GM12878 (cell line): Measurements from ENCODE around the gene FAM229A. TPM values are rescaled to one million over a fixed set of nuclear protein-coding genes. Genes with fewer than 3 reads are reported as not detected.

ENCODE experiments used
- ATAC-seq: fragments of 200-7000 bp; cut with Tn5 transposase; 3 replicates; pipeline ENCODE4 v1.9.1; 2020; ENCODE audit warnings: mild to moderate bottlenecking, moderate library complexity
- BruUV-seq: library from RNA; stranded (reverse); fragments of 400-500 nt; replicated peaks from 2 replicates; lab custom pipeline; 2021; lab: Mats Ljungman, UMichigan
- CTCF ChIA-PET: fragments of 300-600 bp; sonication (Branson Sonifier 250); formaldehyde crosslinking; extraction: SDS; loops from one replicate; lab custom pipeline; 2021; ENCODE audit warnings: inconsistent platforms; lab: Yijun Ruan, JAX
- POLR2A ChIA-PET: fragments of 350-600 bp; formaldehyde crosslinking; extraction: SDS; loops from one replicate; lab custom pipeline; 2021; ENCODE audit warnings: inconsistent platforms; lab: Charles Lee
- RAD21 ChIA-PET: fragments of 300-600 bp; sonication (Branson Sonifier 250); formaldehyde crosslinking; loops from one replicate; lab custom pipeline; 2023; ENCODE audit warnings: antibody characterized with exemption; ENCODE audit not compliant: unreplicated experiment; lab: Charles Lee
- SMC1A ChIA-PET: fragments of 300-600 bp; sonication (Branson Sonifier 250); formaldehyde crosslinking; loops from one replicate; lab custom pipeline; 2023; ENCODE audit not compliant: unreplicated experiment, uncharacterized antibody; lab: Charles Lee
- DNase-seq: peaks from one replicate; pipeline ENCODE4 v3.0.0-alpha.2; 2011; ENCODE audit warnings: low read depth, low spot score
- FAIRE-seq: peaks from 3 replicates; lab custom pipeline; 2011; peaks lifted over from hg19 to GRCh38; lab: Jason Lieb, UNC
- H2AFZ ChIP-seq: 2 replicates; pipeline ENCODE4 v1.6.0; 2011; ENCODE audit warnings: low read depth, low read length, control low read depth; ENCODE audit not compliant: control insufficient read depth
- H3K27ac ChIP-seq: 2 replicates; pipeline ENCODE4 v1.5.1; 2011; ENCODE audit warnings: control low read depth; ENCODE audit not compliant: control insufficient read depth, insufficient read depth
- H3K27me3 ChIP-seq, 2 experiments: replicated peaks in 1 of 2; 2 replicates each; pipeline versions ENCODE4 v1.6.0 to v1.6.1; 2011; ENCODE audit warnings: low read length in 1 of 2; ENCODE audit not compliant: control insufficient read depth in 2 of 2, insufficient read depth in 2 of 2
- H3K36me3 ChIP-seq, 2 experiments: 2 replicates each; pipeline ENCODE4 v1.5.1; 2011; ENCODE audit warnings: low read length in 1 of 2; ENCODE audit not compliant: control insufficient read depth in 2 of 2, insufficient read depth in 2 of 2
- H3K4me1 ChIP-seq: 2 replicates; pipeline ENCODE4 v1.6.1; 2011; ENCODE audit warnings: mild to moderate bottlenecking, low read length, moderate library complexity, mixed read lengths; ENCODE audit not compliant: control insufficient read depth, insufficient read depth
- H3K4me2 ChIP-seq: 2 replicates; pipeline ENCODE4 v1.6.0; 2011; ENCODE audit warnings: control low read depth; ENCODE audit not compliant: control insufficient read depth, insufficient read depth
- H3K4me3 ChIP-seq: fragments of 200-600 bp; sonication (generic); 2 replicates; pipeline ENCODE4 v1.5.1; 2016
- H3K79me2 ChIP-seq: 2 replicates; pipeline ENCODE4 v1.6.0; 2011; ENCODE audit warnings: low read length; ENCODE audit not compliant: control insufficient read depth, insufficient read depth
- H3K9ac ChIP-seq: 2 replicates; pipeline ENCODE4 v1.8.0; 2011; ENCODE audit warnings: low read length, control low read depth, mixed read lengths; ENCODE audit not compliant: control insufficient read depth, insufficient read depth
- H3K9me3 ChIP-seq: replicated peaks from 3 replicates; pipeline ENCODE4 v1.5.1; 2011; ENCODE audit warnings: mild to moderate bottlenecking, low read length; ENCODE audit not compliant: control insufficient read depth, insufficient read depth
- H4K20me1 ChIP-seq: 2 replicates; pipeline ENCODE4 v1.6.0; 2011; ENCODE audit not compliant: control insufficient read depth, insufficient read depth
- ATF7 ChIP-seq: fragments of 450-650 bp; IDR thresholded peaks from 2 replicates; pipeline ENCODE4 v1.6.1; 2016; ENCODE audit warnings: low read depth, mild to moderate bottlenecking
- IKZF1 ChIP-seq: fragments of 450-650 bp; conservative IDR thresholded peaks from 2 replicates; pipeline ENCODE4 v1.6.1; 2017; ENCODE audit warnings: antibody characterized with exemption, mild to moderate bottlenecking
- NFYB ChIP-seq: IDR thresholded peaks from 2 replicates; pipeline ENCODE4 v1.6.1; 2011; ENCODE audit warnings: low read depth, mild to moderate bottlenecking, low read length, improper control_type of control experiment, moderate library complexity; ENCODE audit not compliant: insufficient read depth
- RBBP5 ChIP-seq: fragments of 200-600 bp; sonication (generic); conservative IDR thresholded peaks from 2 replicates; pipeline ENCODE4 v1.6.1; 2016
- SMAD1 ChIP-seq: fragments of 450-650 bp; IDR thresholded peaks from 2 replicates; pipeline ENCODE4 v1.6.1; 2018; ENCODE audit warnings: mild to moderate bottlenecking, low read depth; ENCODE audit not compliant: partially characterized antibody
- SREBF2 ChIP-seq: IDR thresholded peaks from 2 replicates; pipeline ENCODE4 v1.6.1; 2012; ENCODE audit warnings: mild to moderate bottlenecking, low read length
- ZNF24 ChIP-seq: fragments of 450-650 bp; IDR thresholded peaks from 2 replicates; pipeline ENCODE4 v1.6.1; 2017; ENCODE audit warnings: antibody characterized with exemption, mild to moderate bottlenecking
- whole genome bisulfite sequencing: methylation state at CpG from one replicate; pipeline ENCODE4 v1.1.6; 2016; ENCODE audit warnings: low lambda C conversion rate; ENCODE audit not compliant: insufficient replicate concordance, insufficient coverage; ENCODE audit errors: missing lambda C conversion rate; 5-methylcytosine and 5-hydroxymethylcytosine counted together
- in situ Hi-C: fragments of 300-500 bp; cut with MboI; formaldehyde crosslinking; loops from 9 replicates; pipeline ENCODE4 v1.14.3; 2018; ENCODE audit warnings: mixed read lengths
- intact Hi-C: fragments of 100-400 bp; cut with micrococcal nuclease; formaldehyde crosslinking; loops from one replicate; pipeline ENCODE4 v1.14.2; 2022; ENCODE audit not compliant: unreplicated experiment
- polyA plus RNA-seq, 11 experiments: library from polyadenylated mRNA; depleted of rRNA in 4 of 11; unstranded in 6 of 11; stranded (reverse) in 5 of 11; fragments of >200 nt; fragmentation: Nextera tagmentation in 4 of 11; fragmentation: Illumina TruSeq in 1 of 11; extraction: Ambion mirVana in 4 of 11; extraction: Trizol in 1 of 11; gene quantifications; 1 replicate in 1 of 11; 2 replicates in 10 of 11; pipeline versions ENCODE4 v1.2.1 to v1.2.3, GENCODE V29; 2011 to 2016; ENCODE audit warnings: inconsistent platforms in 2 of 11, missing spikeins in 2 of 11, low read depth in 1 of 11
- total RNA-seq, 4 experiments: library from RNA; depleted of rRNA in 3 of 4; stranded (reverse); fragments of >200 nt in 3 of 4; fragmentation: Illumina TruSeq in 1 of 4; extraction: Trizol in 1 of 4; gene quantifications; 2 replicates each; pipeline versions ENCODE4 v1.2.1 to v1.2.3, GENCODE V29; 2013 to 2021
- TF ChIP-seq, protein P1 (sequence below): fragments of 450-650 bp; IDR thresholded peaks from 2 replicates; pipeline ENCODE4 v1.6.1; 2017; ENCODE audit warnings: antibody characterized with exemption, mild to moderate bottlenecking, moderate library complexity
- TF ChIP-seq, protein P2 (sequence below): IDR thresholded peaks from 2 replicates; pipeline ENCODE4 v1.6.1; 2011; ENCODE audit warnings: borderline replicate concordance, low read depth, mild to moderate bottlenecking, moderate library complexity, mixed read lengths, low read length; ENCODE audit not compliant: insufficient read depth; ENCODE audit errors: extremely low read length
- TF ChIP-seq, protein P3 (sequence below): fragments of 450-650 bp; IDR thresholded peaks from 2 replicates; pipeline ENCODE4 v1.6.1; 2016; ENCODE audit warnings: mild to moderate bottlenecking, moderate library complexity, borderline replicate concordance
- TF ChIP-seq, protein P4 (sequence below): fragments of 450-650 bp; IDR thresholded peaks from 2 replicates; pipeline ENCODE4 v1.6.1; 2014; ENCODE audit warnings: mild to moderate bottlenecking
- TF ChIP-seq, protein P5 (sequence below): IDR thresholded peaks from 2 replicates; pipeline ENCODE4 v1.6.1; 2012; ENCODE audit warnings: low read length, inconsistent platforms

The FAM229A gene
- total and polyA plus RNA-seq, 10 of the 15 experiments (the other 5 are each of a cell fraction or from before 2014, with no cell fraction given), result 0.02 to 5.3 (median 1.4) TPM; not detected in 1

DNA sequence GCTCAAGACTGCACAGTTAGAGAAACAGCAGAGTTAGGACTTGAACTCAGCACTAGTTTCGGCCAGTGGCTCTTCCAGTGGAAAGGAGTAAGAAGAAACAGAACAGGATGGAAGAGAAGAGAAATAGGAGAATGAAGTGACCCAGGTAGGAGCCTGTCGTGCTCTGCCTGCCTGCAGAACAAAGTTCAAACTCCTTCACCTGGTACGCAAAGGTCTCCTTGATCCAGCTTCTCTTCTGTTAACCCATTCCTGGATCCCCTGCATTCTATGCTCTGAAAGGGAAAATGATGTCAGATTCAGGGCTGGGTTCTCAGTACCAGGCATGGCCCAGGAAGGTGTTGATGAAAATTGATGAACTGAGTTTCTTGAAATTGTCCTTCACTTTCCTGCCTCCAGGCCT is 3.9 kb downstream of the FAM229A start (continued):
- TF ChIP-seq, protein P1, sequence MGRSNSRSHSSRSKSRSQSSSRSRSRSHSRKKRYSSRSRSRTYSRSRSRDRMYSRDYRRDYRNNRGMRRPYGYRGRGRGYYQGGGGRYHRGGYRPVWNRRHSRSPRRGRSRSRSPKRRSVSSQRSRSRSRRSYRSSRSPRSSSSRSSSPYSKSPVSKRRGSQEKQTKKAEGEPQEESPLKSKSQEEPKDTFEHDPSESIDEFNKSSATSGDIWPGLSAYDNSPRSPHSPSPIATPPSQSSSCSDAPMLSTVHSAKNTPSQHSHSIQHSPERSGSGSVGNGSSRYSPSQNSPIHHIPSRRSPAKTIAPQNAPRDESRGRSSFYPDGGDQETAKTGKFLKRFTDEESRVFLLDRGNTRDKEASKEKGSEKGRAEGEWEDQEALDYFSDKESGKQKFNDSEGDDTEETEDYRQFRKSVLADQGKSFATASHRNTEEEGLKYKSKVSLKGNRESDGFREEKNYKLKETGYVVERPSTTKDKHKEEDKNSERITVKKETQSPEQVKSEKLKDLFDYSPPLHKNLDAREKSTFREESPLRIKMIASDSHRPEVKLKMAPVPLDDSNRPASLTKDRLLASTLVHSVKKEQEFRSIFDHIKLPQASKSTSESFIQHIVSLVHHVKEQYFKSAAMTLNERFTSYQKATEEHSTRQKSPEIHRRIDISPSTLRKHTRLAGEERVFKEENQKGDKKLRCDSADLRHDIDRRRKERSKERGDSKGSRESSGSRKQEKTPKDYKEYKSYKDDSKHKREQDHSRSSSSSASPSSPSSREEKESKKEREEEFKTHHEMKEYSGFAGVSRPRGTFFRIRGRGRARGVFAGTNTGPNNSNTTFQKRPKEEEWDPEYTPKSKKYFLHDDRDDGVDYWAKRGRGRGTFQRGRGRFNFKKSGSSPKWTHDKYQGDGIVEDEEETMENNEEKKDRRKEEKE, result no peak
- TF ChIP-seq ATF7, result no peak
- TF ChIP-seq, protein P2, sequence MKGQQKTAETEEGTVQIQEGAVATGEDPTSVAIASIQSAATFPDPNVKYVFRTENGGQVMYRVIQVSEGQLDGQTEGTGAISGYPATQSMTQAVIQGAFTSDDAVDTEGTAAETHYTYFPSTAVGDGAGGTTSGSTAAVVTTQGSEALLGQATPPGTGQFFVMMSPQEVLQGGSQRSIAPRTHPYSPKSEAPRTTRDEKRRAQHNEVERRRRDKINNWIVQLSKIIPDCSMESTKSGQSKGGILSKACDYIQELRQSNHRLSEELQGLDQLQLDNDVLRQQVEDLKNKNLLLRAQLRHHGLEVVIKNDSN, result no peak
- TF ChIP-seq, all 136 proteins: peak for 0

DNA sequence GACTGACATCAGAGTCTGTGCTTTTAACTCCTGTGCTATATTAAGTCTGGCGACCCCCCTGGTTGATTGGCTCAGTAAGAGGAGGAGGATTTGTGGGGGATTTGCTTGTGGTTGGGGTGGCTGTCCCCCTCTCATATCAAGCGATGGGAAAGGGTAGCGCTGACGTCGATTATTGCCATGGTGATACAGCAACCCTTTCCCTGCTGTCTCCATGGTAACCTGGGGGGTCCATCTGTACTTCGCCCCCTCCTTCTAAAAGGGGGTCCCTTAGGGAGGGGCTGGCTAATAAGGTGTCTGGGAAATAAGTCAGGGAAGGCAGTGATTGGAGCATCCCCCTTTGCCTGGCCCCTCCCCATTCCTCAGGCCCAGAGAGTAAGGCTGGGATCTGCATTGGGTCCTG is 4.7 kb downstream of the FAM229A start:
- no peak overlapping the region for H3K27ac ChIP-seq
- H3K79me2 ChIP-seq, result no peaks in the 10 kb centered on the region
- no peak overlapping the region for H3K4me3 ChIP-seq
- no peaks in the 10 kb centered on the region for H3K36me3 ChIP-seq
- WGBS, result 67% methylated on average over 6 of the region's 6 CpGs
- H4K20me1 ChIP-seq, result no peaks in the 10 kb centered on the region
- no peak for FAIRE-seq
- BruUV-seq, result no TSS peak
- DNase-seq, result no peak
- intact Hi-C loops, result no loop called here
- H3K4me2 ChIP-seq, result no peak overlapping the region
- ChIA-PET RAD21 (no interaction called here), POLR2A (no interaction called here), CTCF (no interaction called here), SMC1A (no interaction called here)
- H2AFZ ChIP-seq, result no peak overlapping the region
- no peak overlapping the region for H3K9ac ChIP-seq
- H3K4me1 ChIP-seq, result peaks cover 9% of the 10 kb centered on the region
- ATAC-seq, result no peak
- H3K27me3 ChIP-seq, result no peaks in the 10 kb centered on the region
- in situ Hi-C loops, result no loop called here
- no peaks in the 10 kb centered on the region for H3K9me3 ChIP-seq
- no peak for TF ChIP-seq SMAD1
- TF ChIP-seq RBBP5, result no peak
- no peak for TF ChIP-seq ZNF24
- no peak for TF ChIP-seq IKZF1
- TF ChIP-seq NFYB, result no peak
- TF ChIP-seq, protein P3, sequence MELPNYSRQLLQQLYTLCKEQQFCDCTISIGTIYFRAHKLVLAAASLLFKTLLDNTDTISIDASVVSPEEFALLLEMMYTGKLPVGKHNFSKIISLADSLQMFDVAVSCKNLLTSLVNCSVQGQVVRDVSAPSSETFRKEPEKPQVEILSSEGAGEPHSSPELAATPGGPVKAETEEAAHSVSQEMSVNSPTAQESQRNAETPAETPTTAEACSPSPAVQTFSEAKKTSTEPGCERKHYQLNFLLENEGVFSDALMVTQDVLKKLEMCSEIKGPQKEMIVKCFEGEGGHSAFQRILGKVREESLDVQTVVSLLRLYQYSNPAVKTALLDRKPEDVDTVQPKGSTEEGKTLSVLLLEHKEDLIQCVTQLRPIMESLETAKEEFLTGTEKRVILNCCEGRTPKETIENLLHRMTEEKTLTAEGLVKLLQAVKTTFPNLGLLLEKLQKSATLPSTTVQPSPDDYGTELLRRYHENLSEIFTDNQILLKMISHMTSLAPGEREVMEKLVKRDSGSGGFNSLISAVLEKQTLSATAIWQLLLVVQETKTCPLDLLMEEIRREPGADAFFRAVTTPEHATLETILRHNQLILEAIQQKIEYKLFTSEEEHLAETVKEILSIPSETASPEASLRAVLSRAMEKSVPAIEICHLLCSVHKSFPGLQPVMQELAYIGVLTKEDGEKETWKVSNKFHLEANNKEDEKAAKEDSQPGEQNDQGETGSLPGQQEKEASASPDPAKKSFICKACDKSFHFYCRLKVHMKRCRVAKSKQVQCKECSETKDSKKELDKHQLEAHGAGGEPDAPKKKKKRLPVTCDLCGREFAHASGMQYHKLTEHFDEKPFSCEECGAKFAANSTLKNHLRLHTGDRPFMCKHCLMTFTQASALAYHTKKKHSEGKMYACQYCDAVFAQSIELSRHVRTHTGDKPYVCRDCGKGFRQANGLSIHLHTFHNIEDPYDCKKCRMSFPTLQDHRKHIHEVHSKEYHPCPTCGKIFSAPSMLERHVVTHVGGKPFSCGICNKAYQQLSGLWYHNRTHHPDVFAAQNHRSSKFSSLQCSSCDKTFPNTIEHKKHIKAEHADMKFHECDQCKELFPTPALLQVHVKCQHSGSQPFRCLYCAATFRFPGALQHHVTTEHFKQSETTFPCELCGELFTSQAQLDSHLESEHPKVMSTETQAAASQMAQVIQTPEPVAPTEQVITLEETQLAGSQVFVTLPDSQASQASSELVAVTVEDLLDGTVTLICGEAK, result no peak
- TF ChIP-seq, protein P4, sequence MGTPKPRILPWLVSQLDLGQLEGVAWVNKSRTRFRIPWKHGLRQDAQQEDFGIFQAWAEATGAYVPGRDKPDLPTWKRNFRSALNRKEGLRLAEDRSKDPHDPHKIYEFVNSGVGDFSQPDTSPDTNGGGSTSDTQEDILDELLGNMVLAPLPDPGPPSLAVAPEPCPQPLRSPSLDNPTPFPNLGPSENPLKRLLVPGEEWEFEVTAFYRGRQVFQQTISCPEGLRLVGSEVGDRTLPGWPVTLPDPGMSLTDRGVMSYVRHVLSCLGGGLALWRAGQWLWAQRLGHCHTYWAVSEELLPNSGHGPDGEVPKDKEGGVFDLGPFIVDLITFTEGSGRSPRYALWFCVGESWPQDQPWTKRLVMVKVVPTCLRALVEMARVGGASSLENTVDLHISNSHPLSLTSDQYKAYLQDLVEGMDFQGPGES, result no peak
- TF ChIP-seq, protein P5, sequence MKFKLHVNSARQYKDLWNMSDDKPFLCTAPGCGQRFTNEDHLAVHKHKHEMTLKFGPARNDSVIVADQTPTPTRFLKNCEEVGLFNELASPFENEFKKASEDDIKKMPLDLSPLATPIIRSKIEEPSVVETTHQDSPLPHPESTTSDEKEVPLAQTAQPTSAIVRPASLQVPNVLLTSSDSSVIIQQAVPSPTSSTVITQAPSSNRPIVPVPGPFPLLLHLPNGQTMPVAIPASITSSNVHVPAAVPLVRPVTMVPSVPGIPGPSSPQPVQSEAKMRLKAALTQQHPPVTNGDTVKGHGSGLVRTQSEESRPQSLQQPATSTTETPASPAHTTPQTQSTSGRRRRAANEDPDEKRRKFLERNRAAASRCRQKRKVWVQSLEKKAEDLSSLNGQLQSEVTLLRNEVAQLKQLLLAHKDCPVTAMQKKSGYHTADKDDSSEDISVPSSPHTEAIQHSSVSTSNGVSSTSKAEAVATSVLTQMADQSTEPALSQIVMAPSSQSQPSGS, result no peak
- no peak for TF ChIP-seq SREBF2
